Activated T-cell treated with anti-CD3 and anti-CD28 coated beads for 1 hour (primary cell): Measurements from ENCODE around the gene FRMD4A.
A peak's percentile ranks its signal among the peaks of the same experiment; 100 is the strongest.
"Not testable (repeated sequence)": the region's sequence is repeated elsewhere in the genome, so short reads cannot be mapped to it uniquely, and the experiment has no call there.

Experiments
- DNase-seq: peaks from one replicate; pipeline ENCODE4 v3.0.0-alpha.2; 2020; ENCODE audit warnings: low read depth

The FRMD4A gene

DNA sequence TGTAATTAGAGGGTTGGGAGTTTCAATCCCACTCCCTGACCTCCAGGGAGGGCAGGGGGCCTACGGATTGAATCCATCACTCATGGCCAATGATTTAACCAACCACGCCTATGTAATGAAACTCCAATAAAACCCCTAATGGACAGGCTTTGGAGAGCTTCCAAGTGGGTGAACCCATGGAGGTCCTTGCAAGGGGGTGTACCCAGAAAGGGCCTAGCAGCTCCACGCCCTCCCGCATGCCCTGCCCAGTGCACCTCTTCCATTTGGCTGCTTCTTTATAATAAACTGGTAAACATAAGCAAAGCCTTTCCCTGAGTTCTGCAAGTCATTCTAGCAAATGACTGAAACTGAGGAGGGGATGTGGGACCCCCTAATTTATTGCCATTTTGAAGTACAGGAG, 280.1 kb downstream of the FRMD4A start:
- no peak for DNase-seq

DNA sequence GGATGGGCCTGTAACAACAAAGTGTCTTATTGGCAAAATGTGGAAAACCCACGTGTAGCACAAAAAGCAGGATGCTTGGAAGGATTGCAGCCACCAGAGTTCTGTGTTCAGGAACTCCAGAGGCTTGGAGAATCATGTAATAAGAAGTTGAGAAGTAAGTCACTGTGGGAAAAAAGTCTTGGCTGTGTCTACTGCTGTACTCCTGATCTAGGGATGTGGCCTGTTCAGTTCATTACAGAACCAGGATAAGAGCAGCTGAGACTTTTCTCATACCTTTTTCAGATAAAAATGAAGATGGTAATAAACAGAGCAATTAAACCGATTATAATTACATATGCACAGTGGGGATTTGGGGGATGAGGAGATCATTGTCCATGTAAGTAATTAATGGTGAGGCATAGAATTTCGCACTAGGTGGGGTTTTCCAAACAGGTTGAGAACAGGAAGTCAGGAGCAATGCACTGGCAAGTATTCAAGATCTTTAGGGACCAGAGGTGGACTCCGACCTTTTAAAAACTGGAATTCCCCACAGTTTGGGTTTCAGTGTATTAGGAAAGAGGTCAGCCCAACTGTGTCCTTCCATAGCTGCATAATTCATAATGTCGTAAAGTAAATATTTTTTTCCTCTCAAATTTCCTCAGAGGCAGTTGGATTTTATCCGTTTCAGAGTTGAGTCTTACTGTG, 281.7 kb downstream of the FRMD4A start:
- no peak for DNase-seq

DNA sequence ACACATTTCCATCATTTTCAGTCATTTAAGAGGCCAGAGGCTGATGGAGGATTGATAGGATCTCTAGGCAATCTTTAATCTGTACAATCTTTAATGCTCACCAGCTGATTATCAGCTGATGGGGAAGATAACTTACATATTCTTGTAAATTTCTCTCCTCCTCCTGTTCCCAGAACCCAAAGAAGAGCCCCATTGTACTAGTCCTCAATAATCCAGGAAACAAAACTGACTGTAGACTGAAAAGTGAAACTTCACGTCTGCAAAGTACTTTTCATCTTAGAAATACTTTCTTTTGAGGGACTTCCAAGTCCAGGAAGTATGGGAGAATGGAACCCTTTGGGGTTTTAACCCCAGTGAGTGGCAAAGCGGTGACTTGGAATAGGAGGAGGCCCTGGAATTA, 283.3 kb downstream of the FRMD4A start:
- DNase-seq, result no peak

DNA sequence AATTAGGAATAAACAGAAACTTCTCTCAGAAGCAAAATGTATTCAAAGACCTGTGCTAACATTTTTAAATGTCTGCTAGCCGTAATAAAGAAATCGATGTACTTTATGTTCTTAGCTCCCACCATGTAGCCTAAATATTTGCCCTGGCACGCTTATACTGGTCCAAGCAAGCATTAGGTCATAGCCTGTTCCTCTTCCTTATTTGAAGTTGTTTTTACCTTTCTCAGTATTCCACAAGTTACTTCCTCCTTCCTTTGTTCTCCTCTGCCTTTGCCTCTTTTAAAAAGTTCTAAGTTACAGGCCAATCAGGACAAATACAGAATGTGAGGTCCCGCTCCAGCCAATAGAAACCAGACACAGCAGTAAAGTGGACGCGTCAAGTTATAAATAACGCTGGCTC, 288.7 kb downstream of the FRMD4A start:
- not testable (repeated sequence) for DNase-seq

DNA sequence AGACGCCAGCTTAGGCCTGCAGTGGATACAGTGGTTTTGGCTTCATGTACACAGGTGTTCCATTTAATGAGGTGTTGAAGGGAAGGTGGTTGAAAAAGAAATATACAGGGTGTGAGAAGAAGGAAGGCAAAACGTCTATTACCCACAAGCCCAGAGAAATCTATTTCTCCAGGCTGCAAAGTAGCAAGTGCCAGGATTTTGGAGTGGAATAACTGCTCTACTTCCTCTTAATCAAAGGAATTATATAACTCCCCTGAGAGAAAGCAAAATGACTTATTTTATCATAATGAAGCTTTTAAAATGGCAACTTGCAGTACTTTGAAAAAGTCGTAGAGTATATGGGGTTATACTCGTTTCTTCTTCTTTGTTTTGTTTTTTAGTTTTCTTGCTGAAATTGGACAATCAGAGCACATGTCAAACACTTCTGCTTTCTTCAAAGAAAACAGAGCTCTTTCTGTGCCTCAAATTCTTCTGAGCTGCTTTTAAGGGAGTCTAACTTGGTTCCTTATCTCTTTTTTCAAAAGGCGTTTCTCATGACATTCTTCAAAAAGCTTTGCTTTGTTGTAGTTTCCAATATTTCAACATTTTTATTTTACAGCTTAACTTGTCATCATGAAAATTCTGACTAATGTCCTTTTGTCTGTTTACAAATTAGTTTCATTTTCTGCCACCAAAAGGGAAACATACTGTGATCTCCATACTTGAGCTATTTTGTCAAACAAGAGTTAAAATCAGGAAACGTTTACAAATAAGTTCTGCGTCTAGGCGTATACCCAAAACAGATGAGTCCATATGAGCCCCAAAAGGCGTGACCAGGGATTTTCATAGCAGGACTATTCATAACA, 289.7 kb downstream of the FRMD4A start:
- DNase-seq, result no peak

DNA sequence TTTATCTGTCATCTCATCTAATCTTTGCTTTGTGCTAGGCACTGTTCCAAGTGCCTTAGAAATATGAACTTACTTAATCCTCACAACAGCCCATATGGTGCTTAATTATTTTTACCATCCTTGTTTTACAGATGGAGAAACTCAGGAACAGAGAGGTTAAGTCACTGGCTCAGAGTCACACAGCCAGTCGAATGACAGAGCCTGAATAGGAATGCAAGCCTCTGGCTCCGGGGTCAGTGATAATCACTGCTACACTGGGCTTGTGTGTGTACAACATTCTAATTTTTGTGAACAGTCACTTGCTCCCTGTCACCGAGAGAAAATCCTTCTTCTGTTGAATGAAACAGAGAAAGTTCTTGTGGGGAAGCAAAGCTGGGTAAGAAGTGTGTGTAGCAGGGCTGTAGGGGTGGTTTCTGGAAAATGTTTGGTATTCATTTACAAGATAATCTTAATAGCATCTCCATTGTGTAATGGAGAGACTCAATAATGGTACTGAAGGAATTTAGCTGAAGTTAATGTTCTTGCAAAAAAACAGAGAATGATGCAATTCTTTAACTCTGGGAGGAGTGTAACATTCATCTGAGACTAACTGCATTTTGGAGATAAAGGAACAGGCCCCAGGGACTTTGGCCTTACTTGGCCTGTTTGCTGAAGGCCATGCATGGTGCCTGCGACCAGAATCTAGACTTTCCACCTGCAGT, 290.6 kb downstream of the FRMD4A start:
- no peak for DNase-seq

DNA sequence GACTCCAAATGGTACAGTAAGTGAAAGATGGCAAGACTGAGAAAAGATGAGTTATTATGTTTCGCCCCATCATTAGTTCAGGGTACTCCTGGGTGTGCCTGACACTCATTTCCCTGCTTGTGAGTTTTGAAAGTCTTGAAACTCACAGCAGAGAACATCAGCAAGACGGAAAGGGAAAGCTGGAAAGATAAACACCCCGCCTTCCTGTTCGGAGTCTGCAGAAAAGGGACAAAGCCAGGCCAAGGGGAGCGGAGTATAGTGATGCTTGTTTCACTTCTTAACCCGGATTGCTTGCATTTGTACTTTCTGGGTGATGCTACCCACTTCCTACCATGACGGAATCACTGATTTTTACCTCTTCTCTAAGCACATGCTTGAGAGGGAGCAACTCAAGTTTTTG, 294.5 kb downstream of the FRMD4A start:
- no peak for DNase-seq

DNA sequence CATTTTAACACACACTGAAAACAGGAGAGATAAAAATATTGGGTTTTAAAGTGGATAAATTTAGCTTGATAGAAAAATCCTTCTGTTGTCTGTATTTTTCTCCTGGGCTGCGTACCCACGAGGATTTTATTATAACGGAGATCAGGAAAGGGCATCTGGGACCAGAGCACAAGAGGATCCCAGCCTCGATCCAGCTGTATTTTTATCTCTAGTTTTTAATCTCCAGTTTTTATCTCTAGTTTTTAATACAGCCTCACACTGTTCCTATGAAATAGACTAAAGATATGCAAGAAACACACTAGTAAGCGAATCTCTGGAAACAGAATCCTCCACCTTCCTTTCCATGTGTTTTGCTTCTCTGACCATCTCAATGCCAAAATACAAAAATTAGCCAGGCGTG, 295.2 kb downstream of the FRMD4A start:
- DNase-seq, result no peak

DNA sequence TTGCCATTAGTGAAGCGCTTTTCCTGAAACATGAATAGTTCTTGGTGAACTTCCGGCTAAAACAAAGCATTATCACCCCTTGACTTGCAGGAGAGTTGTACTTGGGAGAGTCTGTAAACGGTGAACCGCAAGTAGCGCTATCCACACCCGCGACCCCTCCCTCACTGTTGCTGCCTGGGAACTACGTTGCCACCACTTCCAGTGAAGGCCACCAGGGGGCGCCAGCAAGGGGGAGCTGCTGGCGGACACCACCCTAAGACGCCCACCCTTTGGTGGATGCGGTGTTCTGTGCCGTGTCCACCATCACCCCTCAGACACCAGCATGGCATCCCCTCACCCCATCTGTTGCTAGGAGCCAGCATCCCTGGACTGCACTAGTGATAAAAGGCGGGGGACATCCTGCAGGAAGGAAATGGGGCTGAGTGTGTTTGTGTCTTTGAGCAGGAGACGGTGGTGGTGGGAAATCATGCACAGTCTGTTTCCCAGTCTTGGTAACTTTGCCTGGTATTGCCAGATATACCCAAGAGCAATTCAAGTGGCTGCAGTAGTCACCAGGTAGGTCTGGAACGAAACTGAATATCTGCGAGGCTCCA, 298.2 kb downstream of the FRMD4A start:
- peak; percentile 39 for DNase-seq

DNA sequence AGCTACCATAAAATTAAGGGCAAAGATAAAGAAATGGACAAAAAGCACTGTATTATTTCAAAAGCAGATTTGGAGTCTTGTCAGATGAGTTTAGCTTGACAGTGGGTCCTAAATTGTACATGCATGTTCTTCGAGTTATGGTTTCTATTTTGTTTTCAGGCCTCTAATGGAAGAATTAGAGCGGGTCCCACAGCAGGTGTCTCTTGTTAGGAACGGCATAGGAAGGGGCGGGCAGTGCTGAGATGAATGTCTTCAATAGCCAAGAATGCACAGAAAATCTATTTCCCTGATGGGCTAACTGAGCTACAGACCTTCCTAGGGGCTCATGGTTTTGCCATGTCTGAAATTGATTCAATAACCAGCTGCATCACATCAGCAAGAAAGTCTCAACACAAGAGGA, 304.4 kb downstream of the FRMD4A start:
- no peak for DNase-seq

DNA sequence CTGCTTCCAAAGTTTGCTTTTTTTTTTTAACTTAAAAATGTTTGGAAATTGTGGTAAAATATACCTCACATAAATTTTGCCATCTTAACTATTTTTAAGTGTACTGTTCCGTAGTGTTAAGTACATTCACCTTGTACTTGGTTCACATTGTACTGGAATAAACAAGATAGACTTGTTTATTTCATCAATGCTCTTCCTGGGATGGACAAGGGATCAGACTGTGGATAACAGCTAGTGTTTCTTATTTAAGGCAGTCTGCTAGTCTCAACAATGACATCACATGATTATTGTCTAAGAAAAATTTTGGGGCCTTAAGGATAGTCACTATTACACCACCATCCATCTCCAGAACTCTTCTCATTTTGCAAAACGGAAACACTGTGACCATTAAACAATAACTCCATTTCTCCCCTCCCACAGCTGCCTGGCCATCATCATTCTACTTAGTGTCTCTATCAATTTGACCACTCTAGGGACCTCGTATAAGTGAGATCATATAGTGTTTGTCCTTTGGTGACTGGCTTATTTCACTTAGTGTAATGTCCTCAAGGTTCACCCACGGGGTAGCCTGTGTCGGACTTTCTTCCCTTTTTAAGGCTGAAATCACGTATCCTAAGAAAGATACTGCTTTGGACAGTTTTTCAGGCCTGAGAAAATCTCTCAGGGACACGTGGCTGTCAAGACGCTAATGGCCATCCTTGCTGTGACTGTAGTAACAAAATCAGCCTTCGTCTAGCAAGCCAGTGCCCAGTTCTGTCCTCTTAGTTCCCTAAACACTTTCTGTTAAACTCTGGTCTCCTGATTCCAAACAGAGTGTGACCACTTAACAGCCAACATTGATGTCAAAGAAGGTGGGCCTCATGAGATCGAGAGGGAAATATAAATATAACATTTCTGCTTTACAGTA, 305.2 kb downstream of the FRMD4A start:
- no peak for DNase-seq

DNA sequence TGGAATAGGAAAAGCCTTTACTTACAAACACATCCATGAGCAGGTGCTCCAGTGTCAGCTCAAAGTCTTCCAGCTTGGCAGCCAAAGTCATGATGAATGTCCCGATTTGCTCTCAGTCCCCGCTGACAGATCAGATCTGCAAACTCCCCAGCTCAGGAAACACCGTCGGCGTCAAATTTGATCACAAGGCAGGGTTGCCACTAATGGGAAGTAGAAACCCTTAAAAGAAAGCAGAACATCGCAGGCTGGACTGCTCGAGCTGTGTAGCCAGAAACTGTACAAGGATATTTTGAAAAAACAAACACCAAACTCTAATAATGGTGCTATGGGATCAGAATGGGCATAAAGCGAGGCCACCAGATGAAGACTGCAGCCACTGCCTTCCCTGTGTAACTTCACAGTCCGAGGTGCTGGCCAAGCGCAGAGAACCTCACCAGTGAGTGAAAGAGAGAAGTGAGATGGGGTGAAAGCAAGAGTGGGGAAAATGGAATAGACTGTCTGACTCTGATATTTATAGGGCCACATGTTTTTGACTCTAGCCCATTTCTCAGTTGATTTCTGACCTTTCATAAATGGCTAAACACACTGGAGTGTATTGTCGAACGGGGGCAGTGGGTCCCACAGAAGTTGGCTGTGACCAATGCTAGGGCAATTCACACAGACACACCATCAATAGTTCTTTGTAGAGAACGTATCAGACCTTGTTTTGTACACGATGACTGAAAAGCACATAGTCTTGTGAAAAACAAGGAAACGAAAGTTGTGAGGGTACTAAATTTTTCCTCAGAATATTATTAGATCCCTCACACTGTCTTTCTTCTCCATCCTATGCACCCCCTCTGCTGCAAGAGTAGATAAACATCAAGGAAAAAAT, 306.2 kb downstream of the FRMD4A start:
- DNase-seq, result no peak

DNA sequence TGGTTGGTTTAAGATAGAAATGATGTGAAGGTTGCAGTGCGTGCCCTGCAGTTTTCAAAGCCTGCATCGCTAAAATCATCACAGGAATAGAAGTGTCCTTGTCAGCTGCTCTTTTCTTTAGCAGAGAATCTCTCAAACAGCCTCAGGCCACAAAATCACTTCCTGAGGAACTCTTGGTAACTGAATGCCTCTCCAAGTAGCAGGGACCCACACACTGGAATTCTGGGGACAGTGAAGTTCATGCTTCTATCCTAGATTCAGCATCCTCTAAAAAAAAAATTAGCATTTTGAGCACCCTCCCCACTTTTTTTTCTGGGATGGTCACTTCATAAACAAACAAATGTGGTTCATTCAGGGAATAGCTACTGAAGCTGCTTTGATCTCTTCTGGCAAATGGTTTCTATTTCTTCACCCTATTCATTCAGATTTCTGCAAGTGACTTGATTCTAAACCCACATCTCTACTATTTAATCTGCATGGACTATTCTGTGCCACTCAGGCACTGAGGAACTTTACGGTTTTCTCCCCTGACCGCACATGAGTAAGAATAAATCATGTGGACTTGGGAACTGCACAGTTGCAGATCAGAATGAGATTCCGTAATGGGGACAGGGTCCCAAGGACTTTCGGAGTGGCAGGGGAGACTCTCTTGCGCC, 306.9 kb downstream of the FRMD4A start:
- no peak for DNase-seq

DNA sequence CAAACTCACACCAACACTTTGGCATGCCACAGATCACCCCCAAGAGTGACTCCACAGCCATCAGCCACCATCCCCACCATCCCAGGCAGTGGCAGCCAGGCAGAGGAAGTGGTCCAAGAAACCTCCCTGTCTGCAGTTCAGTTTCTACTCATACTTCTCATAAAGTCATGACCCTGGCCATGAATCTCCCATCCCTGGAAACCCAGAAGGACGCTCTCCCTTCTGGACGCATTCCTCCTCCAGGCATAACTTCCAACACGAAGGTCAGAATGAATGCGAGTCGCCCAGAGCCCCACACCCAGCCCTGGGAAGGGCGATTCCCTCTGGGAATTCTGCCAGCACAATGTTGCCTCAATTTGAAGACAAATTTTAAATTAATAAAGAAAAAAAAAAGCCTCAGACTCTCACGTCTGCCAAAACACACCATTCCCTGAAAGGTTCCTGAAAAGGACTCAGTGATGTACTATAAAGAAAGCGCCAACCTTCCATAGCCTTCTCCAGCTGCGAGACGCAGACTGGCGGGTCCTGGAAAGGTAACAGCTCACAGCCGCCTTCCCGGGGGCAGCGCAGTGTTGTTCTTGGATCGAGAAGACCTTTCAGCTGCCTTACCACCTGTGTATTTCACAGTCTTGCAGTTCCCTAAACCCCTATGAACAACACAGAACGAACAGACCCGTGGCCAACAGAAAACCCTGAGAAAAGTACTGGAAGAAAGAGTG, 307.6 kb downstream of the FRMD4A start:
- DNase-seq, result no peak

DNA sequence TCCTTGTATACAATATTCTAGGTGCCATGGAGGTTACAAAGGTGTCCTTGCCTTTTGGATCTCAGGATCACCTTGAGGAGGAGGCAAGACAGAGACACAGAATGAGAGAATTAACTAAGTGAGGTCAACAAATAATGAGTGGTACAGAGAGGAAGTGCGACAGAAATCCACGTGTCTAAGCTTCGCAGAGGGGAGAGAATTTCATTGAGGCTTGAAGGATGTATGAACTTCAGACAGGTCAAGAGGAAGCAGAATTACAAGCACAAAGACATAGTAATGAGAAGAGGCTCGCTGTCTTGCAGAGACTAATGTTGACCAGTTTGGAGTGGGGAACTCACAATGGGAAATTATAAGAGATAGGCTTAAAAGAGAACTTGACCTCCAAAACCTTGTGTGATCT, 308.7 kb downstream of the FRMD4A start:
- no peak for DNase-seq

DNA sequence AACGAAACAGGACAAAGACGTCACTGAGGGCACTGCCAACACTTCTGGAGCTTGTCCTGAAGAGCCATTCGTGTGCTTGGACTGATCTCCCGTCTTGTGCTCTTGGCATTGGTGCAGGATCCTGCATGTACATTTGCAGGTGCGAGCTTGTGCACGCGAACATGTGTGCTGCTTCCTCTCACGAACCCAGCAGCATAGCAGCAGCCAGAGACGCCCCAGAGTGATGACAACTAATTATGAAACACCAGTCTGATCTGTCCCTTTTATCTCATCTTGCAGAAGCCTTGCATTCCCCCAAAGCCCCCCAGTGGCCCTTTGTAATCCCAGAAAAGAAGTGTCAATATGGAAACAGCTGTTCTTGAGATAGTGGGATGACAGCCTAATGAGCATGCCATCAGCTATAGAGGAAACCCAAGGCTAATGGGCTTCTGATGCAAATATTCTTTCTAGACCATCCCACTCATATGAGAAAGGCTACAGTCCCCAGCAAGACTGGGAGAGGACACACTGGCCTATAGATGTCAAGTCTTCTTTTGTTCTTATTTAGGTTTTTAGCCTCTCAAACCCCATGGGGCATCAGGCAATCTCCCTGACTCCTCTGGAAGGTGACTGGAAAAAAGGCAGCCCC, 310.6 kb downstream of the FRMD4A start:
- no peak for DNase-seq

DNA sequence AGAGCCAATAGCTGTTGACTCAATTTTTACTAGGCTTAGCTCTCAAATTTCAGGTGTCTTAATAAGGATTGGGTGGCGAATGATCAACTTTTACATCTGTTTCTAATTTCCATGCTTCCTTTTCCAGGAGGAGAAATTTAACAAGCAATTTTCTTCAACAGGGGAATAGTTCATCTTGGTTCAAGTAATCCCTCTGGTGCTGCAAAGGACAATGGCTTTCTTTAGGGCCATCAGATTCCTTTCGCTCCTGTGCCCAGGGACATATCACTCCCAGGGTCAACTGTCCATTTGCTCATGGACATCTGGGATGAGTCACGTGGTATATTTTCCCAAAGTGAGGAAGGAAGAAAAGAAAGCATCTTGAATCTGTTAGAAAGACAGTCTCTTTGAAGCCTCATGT, 313.3 kb downstream of the FRMD4A start:
- DNase-seq, result no peak

DNA sequence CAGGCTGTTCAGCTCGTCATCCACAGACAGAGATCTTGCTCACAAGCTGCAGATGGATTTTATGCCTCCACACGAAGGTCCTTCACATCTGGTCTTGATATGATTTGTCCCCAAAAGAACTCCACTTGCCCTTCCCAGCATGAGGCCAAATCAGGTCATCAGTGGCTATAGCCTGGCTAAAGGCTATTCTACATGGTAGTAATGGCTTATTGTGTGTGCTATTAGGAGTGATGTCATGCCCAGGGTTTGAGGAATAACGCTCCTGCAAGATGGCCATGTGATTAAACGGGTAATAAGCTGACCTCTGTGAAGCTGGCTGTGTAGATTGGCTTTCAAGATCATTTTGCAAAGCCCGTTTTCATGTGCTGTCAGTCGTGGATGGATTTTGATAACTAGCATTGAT, 313.8 kb downstream of the FRMD4A start:
- DNase-seq, result no peak

DNA sequence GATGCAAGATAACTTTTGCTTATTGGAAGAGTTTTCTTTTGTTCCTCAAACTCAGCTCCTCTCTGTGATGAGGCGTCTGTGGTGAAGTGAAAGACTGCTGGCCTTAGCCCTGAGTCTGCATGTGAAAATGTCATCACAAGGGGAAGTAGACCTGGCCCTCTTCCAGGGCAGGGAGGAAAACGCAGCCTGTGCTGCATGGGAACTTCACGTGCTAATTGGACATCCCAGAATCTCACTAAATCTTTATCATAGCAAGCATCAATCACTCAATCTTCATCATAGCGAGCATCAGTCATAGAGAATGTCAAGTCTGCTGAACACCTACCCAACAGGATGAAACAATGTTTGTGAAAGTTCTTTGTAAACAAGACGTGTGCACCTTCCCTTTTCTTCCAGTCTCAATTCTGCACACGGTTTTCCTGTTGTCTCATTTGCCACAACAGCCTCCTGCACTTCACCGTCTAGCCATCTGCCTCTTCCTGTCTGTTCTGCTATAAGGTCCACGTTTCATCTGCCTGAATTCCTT, 314.6 kb downstream of the FRMD4A start:
- DNase-seq, result no peak
